Stimulated activated CD4-positive, alpha-beta T cell treated with anti-CD3 and anti-CD28 coated beads, Interleukin-4, amount 100 ng/mL, for 24 hours (primary cell): ENCODE results near the gene RSRC1.
"Not testable (repeated sequence)": the region's sequence is repeated elsewhere in the genome, so short reads cannot be mapped to it uniquely, and the experiment has no call there.

Experiments
- DNase-seq: peaks from one replicate; pipeline ENCODE4 v3.0.0-alpha.2; 2020

Gene RSRC1

DNA sequence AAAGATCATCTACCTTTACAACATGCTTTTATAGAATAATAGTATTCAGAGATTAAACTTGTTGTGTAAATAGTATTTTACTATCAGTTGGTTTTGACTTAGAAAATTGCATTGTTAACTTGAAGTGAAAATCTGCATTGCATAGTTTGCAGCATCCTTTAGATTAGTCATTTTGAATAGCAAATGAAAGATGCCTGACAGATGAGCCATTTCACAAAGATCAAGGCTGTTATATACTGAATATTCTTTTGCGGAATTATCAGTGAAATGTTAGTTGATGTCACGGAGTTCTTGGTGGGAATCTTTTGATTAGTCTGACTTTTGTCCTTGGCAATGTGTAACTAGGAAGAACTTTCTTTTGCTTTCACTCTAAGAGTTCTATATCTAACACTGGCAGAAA is 24.5 kb downstream of the RSRC1 start:
- DNase-seq, result no peak

DNA sequence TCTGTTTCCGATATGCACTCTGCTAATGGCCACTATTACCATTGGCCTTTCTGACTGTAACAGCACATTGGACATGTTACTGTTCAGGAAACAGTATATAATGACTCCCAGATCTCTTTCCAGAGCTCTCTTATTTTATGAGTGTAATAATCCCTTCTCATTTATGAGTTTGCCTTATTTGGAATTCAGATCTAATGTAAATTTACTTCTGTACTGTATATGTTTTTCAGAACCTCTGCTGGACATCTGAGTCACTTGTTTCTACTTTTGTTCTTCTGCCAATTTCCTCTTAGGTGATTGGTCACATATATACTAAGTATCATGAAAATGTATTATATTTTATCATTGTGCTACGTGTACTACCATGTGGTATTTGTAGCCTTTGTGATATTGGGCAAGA is 30.5 kb downstream of the RSRC1 start:
- no peak for DNase-seq

DNA sequence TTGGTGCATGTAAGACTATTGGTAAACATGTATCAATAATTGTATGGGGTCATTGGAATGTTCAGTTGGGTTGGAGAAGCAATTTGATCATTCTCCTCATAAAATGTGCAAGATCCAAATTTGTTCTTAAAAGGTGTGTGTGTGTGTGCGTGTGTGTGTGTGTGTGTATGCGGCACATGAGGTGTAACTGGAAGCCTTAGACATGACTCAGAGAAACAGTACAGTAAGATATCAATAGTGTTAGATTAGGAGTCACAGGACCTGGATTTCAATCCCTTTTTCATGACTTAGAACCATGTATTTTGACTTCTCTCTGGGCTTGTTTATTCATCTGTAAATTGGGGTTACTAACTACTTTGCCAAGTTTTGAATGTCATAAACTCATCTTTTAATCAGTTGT is 38.3 kb downstream of the RSRC1 start:
- no peak for DNase-seq

DNA sequence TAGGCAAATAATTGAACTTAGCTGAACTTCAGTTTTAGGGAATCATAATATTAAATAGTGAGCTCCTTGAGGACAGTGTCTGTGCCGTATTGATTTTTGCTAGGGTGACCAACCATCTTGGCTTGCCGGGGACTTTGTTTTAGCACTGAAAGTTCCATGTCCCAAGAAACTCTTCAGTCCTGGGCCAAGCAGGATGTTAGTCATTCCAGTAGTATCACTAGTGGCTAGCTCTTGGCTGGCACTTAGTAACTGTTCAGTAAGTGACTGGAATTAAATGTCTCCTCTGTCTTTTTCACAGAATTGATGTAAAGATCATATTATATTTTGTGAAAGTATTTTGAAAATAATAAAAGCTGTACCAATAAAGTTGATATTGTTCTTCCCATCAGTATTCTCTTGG is 42.3 kb downstream of the RSRC1 start:
- no peak for DNase-seq

- DNase-seq, result no peak
Measured at GRCh38 chr3:158158969-158159368, 49.1 kb downstream of the RSRC1 start.

DNA sequence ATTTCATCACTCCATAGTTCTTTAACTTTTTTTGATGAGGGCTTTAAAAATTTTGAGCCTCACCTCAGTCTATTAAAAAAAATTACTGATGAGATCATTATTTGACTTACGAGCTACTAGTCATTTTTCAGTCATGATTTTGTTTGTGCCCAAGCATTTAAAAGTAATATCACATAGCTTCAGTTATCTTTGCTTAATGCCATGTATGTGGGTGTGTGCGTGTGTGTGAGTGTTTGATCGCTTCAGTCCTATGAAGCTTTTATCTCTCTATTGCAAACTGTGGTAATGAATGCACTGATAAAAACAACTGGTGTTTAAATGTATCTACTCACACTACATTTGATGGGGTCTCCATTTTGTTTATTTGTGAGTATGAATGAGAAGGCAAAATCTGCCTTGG is 49.8 kb downstream of the RSRC1 start:
- DNase-seq, result no peak

- DNase-seq, result no peak
Measured at GRCh38 chr3:158160958-158161357, 51.1 kb downstream of the RSRC1 start.

GRCh38 chr3:158165141-158165655 is 55.3 kb downstream of the RSRC1 start:
- DNase-seq, result no peak

DNA sequence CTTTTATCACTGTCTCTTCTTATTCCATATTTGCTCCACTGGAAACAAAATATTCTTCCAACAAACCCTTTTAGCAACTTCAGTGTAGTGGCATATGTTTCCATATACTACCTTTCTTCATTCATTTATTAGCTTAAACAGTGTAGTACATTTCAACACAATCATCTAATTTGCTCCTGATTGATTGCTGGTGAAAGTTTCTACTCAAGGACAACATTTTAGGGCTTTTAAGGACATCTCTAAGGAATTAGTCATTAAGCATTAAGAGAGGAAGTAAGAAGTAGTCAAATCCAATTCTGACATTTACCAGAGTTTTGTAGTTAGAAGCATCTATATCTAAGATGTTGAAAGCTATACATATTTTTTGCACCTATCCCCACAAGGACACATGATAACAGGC is 55.8 kb downstream of the RSRC1 start:
- DNase-seq, result no peak

DNA sequence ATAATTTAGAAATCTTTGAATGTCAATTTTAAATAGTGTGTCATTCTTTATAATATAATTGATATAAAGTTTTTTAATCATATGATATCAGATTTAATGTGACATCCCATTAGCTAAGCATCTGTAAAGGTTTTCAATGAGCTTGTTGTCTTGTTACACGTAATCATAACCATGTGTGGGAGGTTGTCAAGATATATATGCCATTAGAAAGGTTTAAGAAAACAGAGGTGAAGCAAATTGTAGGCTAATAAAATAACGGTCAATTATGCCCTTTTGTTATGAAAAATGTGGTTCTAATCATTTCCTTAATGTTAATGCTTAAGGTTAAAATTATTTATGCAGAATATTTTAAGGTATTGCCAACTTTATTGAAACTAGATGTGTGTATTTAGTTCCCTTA is 56.3 kb downstream of the RSRC1 start:
- no peak for DNase-seq

GRCh38 chr3:158167737-158168557 is 58.1 kb downstream of the RSRC1 start:
- DNase-seq, result peak; percentile 16

DNA sequence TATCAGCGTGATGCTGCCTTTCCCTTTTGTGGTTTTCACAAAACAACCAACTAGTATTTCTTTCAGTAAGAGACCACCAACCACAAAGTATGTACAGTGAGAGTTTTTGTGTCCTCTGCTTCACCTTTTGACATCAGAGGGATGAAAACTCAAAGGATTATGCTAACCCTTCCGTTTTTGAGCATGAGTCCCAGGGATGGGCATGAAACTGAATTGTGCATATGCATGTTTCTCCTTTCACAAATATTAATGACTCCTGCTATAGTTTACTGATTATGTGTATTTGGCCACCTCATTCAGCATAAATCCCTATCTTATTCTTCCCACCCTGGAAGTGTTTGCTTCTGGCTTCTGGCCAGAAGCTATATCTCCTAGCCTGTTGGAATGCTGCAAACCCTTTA is 59.2 kb downstream of the RSRC1 start:
- DNase-seq, result no peak

DNA sequence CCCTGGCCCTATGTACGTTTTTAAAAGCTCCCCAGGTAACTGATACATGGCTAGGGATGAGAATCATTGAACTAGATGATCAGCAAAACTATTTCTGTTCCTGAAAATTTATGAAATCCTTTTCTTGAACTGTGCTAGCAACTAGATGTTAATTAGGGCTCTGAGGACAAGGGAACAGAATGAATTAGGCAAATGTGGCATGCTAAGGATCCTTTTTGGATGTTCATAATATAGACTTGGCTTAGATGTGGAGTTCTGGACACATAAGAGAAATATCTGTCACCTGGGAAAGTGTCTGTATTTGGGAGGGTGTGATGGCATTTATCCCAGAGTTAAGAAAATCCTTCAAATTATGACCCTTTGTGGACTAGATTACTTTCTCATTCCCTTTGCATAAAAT is 71.2 kb downstream of the RSRC1 start:
- DNase-seq, result no peak

- no peak for DNase-seq
Measured at GRCh38 chr3:158185711-158186110, 75.8 kb downstream of the RSRC1 start.

- DNase-seq, result no peak
Measured at GRCh38 chr3:158200955-158201354, 91.1 kb downstream of the RSRC1 start.

- DNase-seq, result no peak
Measured at GRCh38 chr3:158205324-158205723, 95.4 kb downstream of the RSRC1 start.

GRCh38 chr3:158205994-158206393 is 96.1 kb downstream of the RSRC1 start:
- DNase-seq, result no peak

- DNase-seq, result no peak
Measured at GRCh38 chr3:158210067-158210466, 100.2 kb downstream of the RSRC1 start.

GRCh38 chr3:158213461-158213860 is 103.6 kb downstream of the RSRC1 start:
- DNase-seq, result no peak

GRCh38 chr3:158217992-158218391 is 108.1 kb downstream of the RSRC1 start:
- DNase-seq, result no peak

DNA sequence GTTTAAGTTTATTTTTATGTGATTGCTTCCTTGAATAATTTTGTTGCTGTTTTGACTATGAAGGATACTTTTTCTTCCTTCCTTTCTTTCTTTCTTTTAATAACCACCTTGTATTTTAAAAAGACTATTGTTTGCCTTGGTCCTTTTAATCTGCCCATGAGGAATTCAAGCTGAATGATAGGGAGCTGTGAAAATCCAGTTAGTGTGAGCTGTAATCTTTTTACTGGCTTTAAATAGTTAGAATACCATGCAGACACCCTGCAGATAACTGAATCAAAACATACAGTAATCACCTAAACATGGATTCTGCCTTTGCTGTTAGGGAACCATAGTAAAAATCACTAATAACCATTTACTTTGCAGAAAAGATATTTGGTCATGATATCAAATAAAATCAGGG is 110.7 kb downstream of the RSRC1 start:
- no peak for DNase-seq

- DNase-seq, result no peak
Measured at GRCh38 chr3:158221426-158221825, 111.5 kb downstream of the RSRC1 start.

GRCh38 chr3:158226429-158226828 is 116.5 kb downstream of the RSRC1 start:
- no peak for DNase-seq

GRCh38 chr3:158228942-158229341 is 119.1 kb downstream of the RSRC1 start:
- DNase-seq, result not testable (repeated sequence)

- DNase-seq, result no peak
Measured at GRCh38 chr3:158233791-158234190, 123.9 kb downstream of the RSRC1 start.
